ENCODE results near the gene NBDY. TPM values are rescaled to one million over a fixed set of nuclear protein-coding genes. Genes with fewer than 3 reads are reported as not detected.

NBDY gene
- polyA plus RNA-seq, 1 donor (not counting 4 experiments of a cell fraction or from before 2014, with no cell fraction given) = 41.1 TPM

GRCh38 chrX:56761167-56761566 is 32.1 kb downstream of the NBDY start:
- peaks cover 4% of the 10 kb centered on the region for H4K20me1 ChIP-seq (ENCODE audit: control insufficient read depth, extremely low read depth, insufficient read depth, low read length)
- dilution Hi-C loops (cut with MboI; ENCODE audit: extremely low pct_ligation_motif_present, low sequenced_read_pairs) = no loop called here
- H3K9me3 ChIP-seq (ENCODE audit: control insufficient read depth, low read depth, low read length) = no peaks in the 10 kb centered on the region

GRCh38 chrX:56762220-56762619 is 33.2 kb downstream of the NBDY start:
- Histone ChIP-seq H3K4me1 (ENCODE audit: control insufficient read depth, extremely low read depth, insufficient read depth, low read length) (peaks cover 4% of the 10 kb centered on the region), H3K9ac (ENCODE audit: control insufficient read depth, extremely low read depth, insufficient read depth, low read length) (no peak overlapping the region), H3K36me3 (ENCODE audit: control insufficient read depth in 2 of 2, extremely low read depth in 1 of 2, insufficient read depth in 2 of 2, low read length in 2 of 2) (no peaks in the 10 kb centered on the region), H4K20me1 (ENCODE audit: control insufficient read depth, extremely low read depth, insufficient read depth, low read length) (peaks cover 4% of the 10 kb centered on the region), H2AFZ (ENCODE audit: control insufficient read depth, low read length) (no peak overlapping the region), H3K27ac (ENCODE audit: control insufficient read depth, insufficient read depth, low read length) (no peak overlapping the region), H3K4me2 (ENCODE audit: control insufficient read depth, extremely low read depth, insufficient read depth, low read depth, low read length) (no peak overlapping the region), H3K9me3 (ENCODE audit: control insufficient read depth, low read depth, low read length) (no peaks in the 10 kb centered on the region), H3K4me3 (ENCODE audit: control insufficient read depth in 2 of 3, extremely low read depth in 1 of 3, insufficient read depth in 2 of 3, low read depth in 1 of 3, low read length in 3 of 3) (no peak overlapping the region), H3K27me3 (ENCODE audit: control insufficient read depth, extremely low read depth, insufficient read depth, low read length) (no peaks in the 10 kb centered on the region), H3K9me1 (ENCODE audit: control insufficient read depth, extremely low read depth, insufficient read depth, low read length) (no peaks in the 10 kb centered on the region), H3K79me2 (ENCODE audit: control insufficient read depth, insufficient read depth, low read length) (peaks cover 3% of the 10 kb centered on the region)
- dilution Hi-C loops (cut with MboI; ENCODE audit: extremely low pct_ligation_motif_present, low sequenced_read_pairs) = no loop called here
- no peak for TF ChIP-seq CTCF (optimal IDR thresholded peaks at IDR 0.05 in 1 of 3, IDR thresholded peaks at IDR 0.05 in 1 of 3, conservative IDR thresholded peaks at IDR 0.05 in 1 of 3; ENCODE audit: extremely low read depth in 1 of 3, insufficient read depth in 2 of 3, low read length in 3 of 3)
- no peak for TF ChIP-seq EZH2 (IDR thresholded peaks at IDR 0.05; ENCODE audit: low read length)
- FAIRE-seq = no peak
- no peak for DNase-seq (ENCODE audit: low read depth, low spot score)

More at GRCh38 chrX:56761167-56761566, 32.1 kb downstream of the NBDY start:
- Histone ChIP-seq H3K9ac (ENCODE audit: control insufficient read depth, extremely low read depth, insufficient read depth, low read length) (no peak overlapping the region), H3K27ac (ENCODE audit: control insufficient read depth, insufficient read depth, low read length) (no peak overlapping the region), H2AFZ (ENCODE audit: control insufficient read depth, low read length) (no peak overlapping the region), H3K4me3 (ENCODE audit: control insufficient read depth in 2 of 3, extremely low read depth in 1 of 3, insufficient read depth in 2 of 3, low read depth in 1 of 3, low read length in 3 of 3) (no peak overlapping the region), H3K79me2 (ENCODE audit: control insufficient read depth, insufficient read depth, low read length) (peaks cover 3% of the 10 kb centered on the region), H3K4me1 (ENCODE audit: control insufficient read depth, extremely low read depth, insufficient read depth, low read length) (peaks cover 4% of the 10 kb centered on the region), H3K36me3 (ENCODE audit: control insufficient read depth in 2 of 2, extremely low read depth in 1 of 2, insufficient read depth in 2 of 2, low read length in 2 of 2) (no peaks in the 10 kb centered on the region), H3K9me1 (ENCODE audit: control insufficient read depth, extremely low read depth, insufficient read depth, low read length) (no peaks in the 10 kb centered on the region), H3K4me2 (ENCODE audit: control insufficient read depth, extremely low read depth, insufficient read depth, low read depth, low read length) (no peak overlapping the region), H3K27me3 (ENCODE audit: control insufficient read depth, extremely low read depth, insufficient read depth, low read length) (no peaks in the 10 kb centered on the region)
- TF ChIP-seq CTCF (optimal IDR thresholded peaks at IDR 0.05 in 1 of 3, IDR thresholded peaks at IDR 0.05 in 1 of 3, conservative IDR thresholded peaks at IDR 0.05 in 1 of 3; ENCODE audit: extremely low read depth in 1 of 3, insufficient read depth in 2 of 3, low read length in 3 of 3) (no peak), EZH2 (IDR thresholded peaks at IDR 0.05; ENCODE audit: low read length) (no peak)
- DNase-seq (ENCODE audit: low read depth, low spot score) (no peak), FAIRE-seq (no peak)

Measured in keratinocyte (primary cell).